Psoas muscle (tissue), 8 donors: Measurements from ENCODE around the gene DYNLL2. TPM values are rescaled to one million over a fixed set of nuclear protein-coding genes. Genes with fewer than 3 reads are reported as not detected.

Source experiments
- ATAC-seq, 4 donors: fragments of 200-7000 bp; cut with Tn5 transposase; one replicate each; pipeline ENCODE4 v1.9.1; 2020; ENCODE audit warnings: moderate library complexity in 3 of 4, mild to moderate bottlenecking in 2 of 4
- DNase-seq, 2 donors: peaks; one replicate each; pipeline ENCODE4 v3.0.0-alpha.2; 2020
- H3K27ac ChIP-seq: fragments of 200-600 bp; one replicate; pipeline ENCODE4 v1.8.0; 2022
- H3K27me3 ChIP-seq, 3 donors: fragments of 200-600 bp in 1 of 3; one replicate each; pipeline versions ENCODE4 v1.6.1 to v1.8.0; 2013 to 2022; ENCODE audit warnings: low read length in 2 of 3, mild to moderate bottlenecking in 2 of 3, moderate library complexity in 1 of 3; ENCODE audit not compliant: insufficient read depth in 3 of 3
- H3K36me3 ChIP-seq, 2 donors: fragments of 200-600 bp in 1 of 2; one replicate each; pipeline versions ENCODE4 v1.6.1 to v1.8.0; 2013 to 2022; ENCODE audit warnings: low read depth in 1 of 2, mild to moderate bottlenecking in 1 of 2, moderate library complexity in 1 of 2; ENCODE audit not compliant: insufficient read depth in 1 of 2
- H3K4me1 ChIP-seq: fragments of 200-600 bp; one replicate; pipeline ENCODE4 v1.8.0; 2022
- H3K4me3 ChIP-seq: fragments of 200-600 bp; one replicate; pipeline ENCODE4 v1.8.0; 2022; ENCODE audit warnings: mild to moderate bottlenecking
- H3K9me3 ChIP-seq: fragments of 200-600 bp; one replicate; pipeline ENCODE4 v1.8.0; 2022
- WGBS, 3 donors: extraction: QIAGEN DNeasy Blood & Tissue Kit; methylation state at CpG; one replicate each; pipeline versions ENCODE4 v1.1.6 to v1.1.7; 2013; 5-methylcytosine and 5-hydroxymethylcytosine counted together
- intact Hi-C, 2 donors: fragments of 100-400 bp; cut with DNase I; formaldehyde crosslinking; loops; one replicate each; pipeline versions ENCODE4 v1.11.0 to v1.14.2; 2022
- polyA plus RNA-seq, 3 donors: library from polyadenylated mRNA; stranded (reverse); fragments of 200-250 nt; gene quantifications; one replicate each; pipeline ENCODE4 v1.2.3, GENCODE V29; 2013
- total RNA-seq, 4 donors: library from RNA; stranded (reverse); fragmentation: NEBNext Ultra II Directional in 2 of 4; extraction: Animal tissue kit (Norgen Biotek cat#: 25700) in 2 of 4; gene quantifications; one replicate each; pipeline versions ENCODE4 v1.2.1 to v1.2.4, GENCODE V29; 2021 to 2023
- TF ChIP-seq, protein P1 (sequence below): fragments of 200-600 bp; IDR thresholded peaks from one replicate; pipeline ENCODE4 v1.8.0; 2022; ENCODE audit warnings: antibody characterized with exemption
- donor health status: healthy with polysubstance abuse.
- donor health status: DM: no; HTN: no; CAD: no; lungs with moderate emphysema.
- donor health status: Bipolar disorder and iron deficiency.
- donor health status: healthy.
- donor health status: DM: yes; HTN: yes; CAD: no.
- donor health status: DM: no; HTN: no; CAD: no.
- donor health status: DM: no; HTN: no; CAD: no.
- donor health status: DM: yes; HTN: yes; CAD: no.

Gene DYNLL2
- total and polyA plus RNA-seq, 7 donors: 28.9 to 84.3 (median 46.8) TPM

DNA sequence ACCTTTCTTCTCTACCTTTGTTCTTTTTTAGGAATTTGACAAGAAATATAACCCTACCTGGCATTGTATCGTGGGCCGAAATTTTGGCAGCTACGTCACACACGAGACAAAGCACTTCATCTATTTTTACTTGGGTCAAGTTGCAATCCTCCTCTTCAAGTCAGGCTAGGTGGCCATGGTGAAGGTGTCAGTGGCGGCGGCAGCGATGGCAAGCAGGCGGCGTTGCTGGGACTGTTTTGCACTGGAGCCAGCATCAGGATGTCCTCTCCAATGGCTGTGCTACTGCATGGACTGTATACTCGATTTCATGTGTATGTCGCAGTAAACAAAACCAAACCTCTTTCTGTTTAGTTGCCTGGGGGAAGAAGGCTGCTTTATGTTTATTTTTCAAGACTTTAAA lies 5.9 kb downstream of the DYNLL2 start:
- no peaks in the 10 kb centered on the region for H3K9me3 ChIP-seq
- ATAC-seq: no peak
- H3K4me3 ChIP-seq: no peak overlapping the region
- H3K27ac ChIP-seq: no peak overlapping the region
- DNase-seq: no peak
- TF ChIP-seq, protein P1, sequence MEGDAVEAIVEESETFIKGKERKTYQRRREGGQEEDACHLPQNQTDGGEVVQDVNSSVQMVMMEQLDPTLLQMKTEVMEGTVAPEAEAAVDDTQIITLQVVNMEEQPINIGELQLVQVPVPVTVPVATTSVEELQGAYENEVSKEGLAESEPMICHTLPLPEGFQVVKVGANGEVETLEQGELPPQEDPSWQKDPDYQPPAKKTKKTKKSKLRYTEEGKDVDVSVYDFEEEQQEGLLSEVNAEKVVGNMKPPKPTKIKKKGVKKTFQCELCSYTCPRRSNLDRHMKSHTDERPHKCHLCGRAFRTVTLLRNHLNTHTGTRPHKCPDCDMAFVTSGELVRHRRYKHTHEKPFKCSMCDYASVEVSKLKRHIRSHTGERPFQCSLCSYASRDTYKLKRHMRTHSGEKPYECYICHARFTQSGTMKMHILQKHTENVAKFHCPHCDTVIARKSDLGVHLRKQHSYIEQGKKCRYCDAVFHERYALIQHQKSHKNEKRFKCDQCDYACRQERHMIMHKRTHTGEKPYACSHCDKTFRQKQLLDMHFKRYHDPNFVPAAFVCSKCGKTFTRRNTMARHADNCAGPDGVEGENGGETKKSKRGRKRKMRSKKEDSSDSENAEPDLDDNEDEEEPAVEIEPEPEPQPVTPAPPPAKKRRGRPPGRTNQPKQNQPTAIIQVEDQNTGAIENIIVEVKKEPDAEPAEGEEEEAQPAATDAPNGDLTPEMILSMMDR: no peak
- intact Hi-C loops: loop anchor here in 1 of 2 donors (10.0 kb wide), 1 partner anchor 234 kb away; the partner anchor contains the start of gene MRPS23
- no peaks in the 10 kb centered on the region for H3K27me3 ChIP-seq
- WGBS, 3 donors: 39 to 58% (median 42%) methylated on average over 11 of the region's 11 CpGs
- H3K36me3 ChIP-seq: peaks cover 15 to 84% of the 10 kb centered on the region in 2 donors
- H3K4me1 ChIP-seq: peaks cover 46% of the 10 kb centered on the region

DNA sequence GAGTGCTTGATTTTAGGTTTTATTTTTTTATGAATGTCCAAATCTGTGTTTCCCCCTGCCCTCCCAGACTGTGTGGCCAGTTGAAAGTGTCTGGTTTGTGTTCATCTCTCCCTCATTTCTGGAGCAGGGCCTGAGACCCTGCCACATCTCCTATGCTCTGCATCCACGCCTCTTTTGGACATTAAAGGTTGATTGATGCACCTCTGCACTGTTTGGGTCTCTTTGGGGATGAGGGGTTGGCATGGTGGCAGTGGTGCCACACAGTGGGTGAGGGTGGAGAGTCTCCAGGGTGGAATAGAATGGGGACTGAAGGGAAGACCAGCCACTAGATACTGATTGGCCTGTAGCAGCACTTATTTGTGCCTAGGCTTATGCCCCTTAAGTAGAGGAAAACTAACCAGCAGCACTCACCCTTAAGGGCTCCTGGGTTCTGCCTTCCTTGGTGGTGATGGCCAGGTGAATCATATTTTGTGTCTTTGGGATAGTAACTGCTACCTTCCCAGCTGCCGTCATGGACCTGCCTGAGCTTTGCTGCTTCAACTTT lies 7.9 kb downstream of the DYNLL2 start:
- peaks cover 15 to 87% of the 10 kb centered on the region in 2 donors for H3K36me3 ChIP-seq

DNA sequence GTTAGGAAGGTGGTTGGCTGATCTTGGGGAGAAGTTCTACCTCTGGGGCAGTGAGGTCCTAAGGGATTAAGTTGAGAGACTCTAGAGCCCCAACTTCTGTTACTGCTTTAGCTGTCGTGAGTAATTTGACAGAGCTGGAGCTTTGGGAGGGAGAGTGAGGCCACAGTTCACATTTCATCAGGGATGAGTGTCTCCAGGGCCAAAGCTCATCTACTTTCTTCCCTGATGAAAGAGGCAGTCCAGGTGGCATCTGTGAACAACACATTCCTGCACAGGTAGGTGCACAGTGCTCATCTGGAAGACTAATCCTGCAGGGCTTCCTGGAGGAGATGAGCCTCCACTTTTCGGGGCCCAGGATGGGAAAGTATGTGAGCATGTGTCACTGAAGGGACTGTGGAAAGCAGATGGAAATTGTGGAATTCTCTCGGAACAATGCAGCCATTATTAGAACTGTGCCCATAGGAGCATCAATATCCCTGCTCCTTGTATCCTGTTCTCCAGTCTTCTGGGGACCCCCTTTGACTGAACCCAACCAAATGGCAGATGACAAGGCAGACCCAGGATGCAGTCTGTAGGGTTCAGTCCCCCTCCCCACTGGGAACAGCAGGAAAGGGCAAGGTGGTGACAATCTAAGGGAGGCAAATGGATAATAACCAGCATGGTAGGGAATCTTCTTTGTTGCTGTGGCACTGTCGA lies 9.0 kb downstream of the DYNLL2 start:
- WGBS, 3 donors: 56 to 70% (median 61%) methylated on average over 4 of the region's 4 CpGs
- intact Hi-C loops: no loop called here
- Histone ChIP-seq H3K4me3 (no peak overlapping the region), H3K36me3 (peaks cover 15 to 81% of the 10 kb centered on the region in 2 donors), H3K27ac (no peak overlapping the region), H3K4me1 (peaks cover 24% of the 10 kb centered on the region), H3K9me3 (no peaks in the 10 kb centered on the region), H3K27me3 (no peaks in the 10 kb centered on the region)
- ATAC-seq (no peak), DNase-seq (no peak)
- TF ChIP-seq, protein P1: no peak

More for the DNA sequence above, 7.9 kb downstream of the DYNLL2 start:
- intact Hi-C loops: no loop called here
- Histone ChIP-seq H3K4me3 (no peak overlapping the region), H3K4me1 (peaks cover 34% of the 10 kb centered on the region), H3K9me3 (no peaks in the 10 kb centered on the region), H3K27ac (no peak overlapping the region), H3K27me3 (no peaks in the 10 kb centered on the region)
- WGBS, 3 donors: 73 to 86% (median 74%) methylated on average over 2 of the region's 2 CpGs
- DNase-seq: no peak
- TF ChIP-seq, protein P1: no peak
- no peak for ATAC-seq

DNA sequence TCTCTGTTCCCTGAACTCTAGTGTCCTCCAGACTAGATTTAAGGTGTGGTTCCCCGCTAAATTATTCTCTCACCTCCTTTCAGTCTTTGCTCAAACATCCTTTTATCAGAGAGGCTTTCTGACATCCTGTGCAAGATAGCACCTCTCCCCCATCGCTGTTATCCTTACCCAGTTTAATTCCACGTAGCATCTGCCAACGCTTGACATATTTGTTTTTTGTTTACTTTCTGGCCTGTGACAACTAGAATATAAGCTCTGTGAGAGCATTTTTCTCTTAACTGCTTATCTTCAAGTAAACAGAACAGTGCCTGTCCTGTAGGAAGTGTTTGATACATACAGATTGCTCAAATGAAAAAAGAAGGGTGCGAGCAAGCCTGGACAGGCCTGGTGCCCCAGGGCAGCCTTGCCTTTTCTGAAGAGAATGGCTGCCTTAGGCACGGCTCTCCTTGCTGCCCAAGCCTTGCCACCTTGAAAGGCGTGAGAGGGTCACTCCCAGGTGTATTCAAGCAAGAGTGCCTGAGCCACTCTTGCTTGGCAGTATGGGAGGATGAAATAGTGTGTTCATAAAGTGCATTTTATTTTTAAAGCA lies 9.7 kb downstream of the DYNLL2 start:
- peaks cover 19% of the 10 kb centered on the region for H3K4me1 ChIP-seq
- H3K4me3 ChIP-seq: no peak overlapping the region

More for the DNA sequence above, 9.7 kb downstream of the DYNLL2 start:
- Histone ChIP-seq H3K27me3 (no peaks in the 10 kb centered on the region), H3K27ac (no peak overlapping the region), H3K9me3 (no peaks in the 10 kb centered on the region), H3K36me3 (peaks cover 15 to 75% of the 10 kb centered on the region in 2 donors)
- 70 to 82% (median 81%) methylated on average over 7 of the region's 7 CpGs for WGBS, 3 donors
- intact Hi-C loops: no loop called here
- no peak for ATAC-seq
- TF ChIP-seq, protein P1: no peak
- DNase-seq: no peak
